NCI-H2196 (cell line): Measurements from ENCODE around the gene TGFBI.

Experiments used
- DNase-seq: peaks from one replicate; lab custom pipeline; 2025; ENCODE audit not compliant: unreplicated experiment; lab: John Stamatoyannopoulos, UW

Gene TGFBI

GRCh38 chr5:136062366-136063274 is 33.8 kb downstream of the TGFBI start:
- peak; percentile 66 for DNase-seq

GRCh38 chr5:136063778-136064465 is 35.1 kb downstream of the TGFBI start:
- DNase-seq = no peak

- peak; percentile 20 for DNase-seq
These were observed 35.7 kb downstream of the TGFBI start for GRCh38 chr5:136064510-136064909.

- no peak for DNase-seq
These were observed 36.8 kb downstream of the TGFBI start for GRCh38 chr5:136065588-136065987.

- DNase-seq = peak; percentile 47
These were observed 38.0 kb downstream of the TGFBI start for GRCh38 chr5:136066661-136067271.

- DNase-seq = no peak
These were observed 38.6 kb downstream of the TGFBI start for GRCh38 chr5:136067422-136067821.

GRCh38 chr5:136070486-136071285 is 41.9 kb downstream of the TGFBI start:
- DNase-seq = no peak

- no peak for DNase-seq
These were observed 45.1 kb downstream of the TGFBI start for GRCh38 chr5:136073714-136074529.

- DNase-seq = no peak
These were observed 46.7 kb downstream of the TGFBI start for GRCh38 chr5:136075466-136075891.

GRCh38 chr5:136076067-136076466 is 47.3 kb downstream of the TGFBI start:
- DNase-seq = no peak

GRCh38 chr5:136076881-136077445 is 48.2 kb downstream of the TGFBI start:
- no peak for DNase-seq

GRCh38 chr5:136079195-136079985 is 50.6 kb downstream of the TGFBI start:
- no peak for DNase-seq

- no peak for DNase-seq
These were observed 51.3 kb downstream of the TGFBI start for GRCh38 chr5:136080113-136080482.

GRCh38 chr5:136080483-136081216 is 51.9 kb downstream of the TGFBI start:
- no peak for DNase-seq

GRCh38 chr5:136081217-136081591 is 52.4 kb downstream of the TGFBI start:
- DNase-seq = no peak

GRCh38 chr5:136082390-136083193 is 53.8 kb downstream of the TGFBI start:
- DNase-seq = peak; percentile 31

GRCh38 chr5:136084698-136085097 is 55.9 kb downstream of the TGFBI start:
- DNase-seq = peak; percentile 82
